A549 (cell line): Measurements from ENCODE around the gene MOV10L1. TPM values are rescaled to one million over a fixed set of nuclear protein-coding genes. Genes with fewer than 3 reads are reported as not detected.

ENCODE experiments used
- ATAC-seq, 2 experiments: fragments of 200-7000 bp in 1 of 2; fragments of >200 bp in 1 of 2; cut with Nextera tagmentation in 1 of 2; cut with Tn5 transposase in 1 of 2; 3 replicates each; pipeline versions ENCODE4 v1.8.0 to v1.9.1; 2018 to 2020; ENCODE audit warnings: mild to moderate bottlenecking in 1 of 2, moderate library complexity in 1 of 2
- CTCF ChIA-PET: fragments of 300-600 bp; sonication (Branson Sonifier 250); formaldehyde crosslinking; extraction: SDS; loops from one replicate; lab custom pipeline; 2021; ENCODE audit warnings: antibody characterized with exemption, inconsistent platforms; lab: Yijun Ruan, JAX
- POLR2A ChIA-PET: fragments of 350-600 bp; formaldehyde crosslinking; extraction: SDS; loops from one replicate; lab custom pipeline; 2021; ENCODE audit warnings: antibody characterized with exemption, inconsistent platforms; lab: Yijun Ruan, JAX
- DNase-seq, 2 experiments: peaks; one replicate each; pipeline versions ENCODE4 v3.0.0 to v3.0.0-alpha.2; 2011 to 2016; ENCODE audit warnings: low read depth in 1 of 2, low spot score in 1 of 2
- FAIRE-seq: peaks from 2 replicates; lab custom pipeline; 2011; peaks lifted over from hg19 to GRCh38; lab: Jason Lieb, UNC
- H3K27ac ChIP-seq, 2 experiments: fragments of >200 bp; sonication (Bioruptor Twin); formaldehyde crosslinking; 3 replicates each; pipeline ENCODE4 v1.5.1; 2016 to 2017
- H3K4me1 ChIP-seq: fragments of >200 bp; sonication (Bioruptor Twin); formaldehyde crosslinking; 3 replicates; pipeline ENCODE4 v1.6.1; 2016
- H3K4me2 ChIP-seq: fragments of >200 bp; sonication (Bioruptor Twin); formaldehyde crosslinking; 3 replicates; pipeline ENCODE4 v1.6.1; 2016
- H3K4me3 ChIP-seq: fragments of >200 bp; sonication (Bioruptor Twin); formaldehyde crosslinking; 3 replicates; pipeline ENCODE4 v1.5.1; 2016
- H3K9me3 ChIP-seq: fragments of >200 bp; sonication (Bioruptor Twin); formaldehyde crosslinking; 3 replicates; pipeline ENCODE4 v1.6.1; 2016
- CBX8 ChIP-seq: fragments of 200-600 bp; sonication (generic); IDR thresholded peaks from 2 replicates; pipeline ENCODE4 v1.6.1; 2016
- CHD4 ChIP-seq: fragments of 200-600 bp; sonication (generic); IDR thresholded peaks from 2 replicates; pipeline ENCODE4 v1.6.1; 2016; ENCODE audit warnings: antibody characterized with exemption, mild to moderate bottlenecking, borderline replicate concordance
- EHF ChIP-seq: fragments of 250-450 bp; sonication (Bioruptor Pico); IDR thresholded peaks from 2 replicates; pipeline ENCODE4 v1.5.0; 2020; ENCODE audit warnings: mild to moderate bottlenecking
- EP300 ChIP-seq, 2 experiments: fragments of >200 bp; sonication (Bioruptor Twin); formaldehyde crosslinking; IDR thresholded peaks; 2 replicates in 1 of 2; 3 replicates in 1 of 2; pipeline ENCODE4 v1.6.1; 2016 to 2017
- HDAC2 ChIP-seq: fragments of 200-600 bp; sonication (generic); IDR thresholded peaks from 2 replicates; pipeline ENCODE4 v1.6.1; 2016
- HOXA7 ChIP-seq: fragments of 250-450 bp; sonication (Bioruptor Pico); IDR thresholded peaks from 2 replicates; pipeline ENCODE4 v1.5.0; 2020; ENCODE audit warnings: mild to moderate bottlenecking, moderate library complexity
- HOXB5 ChIP-seq: fragments of 250-450 bp; sonication (Bioruptor Pico); IDR thresholded peaks from 2 replicates; pipeline ENCODE4 v1.5.0; 2020; ENCODE audit warnings: mild to moderate bottlenecking, moderate library complexity
- KDM1A ChIP-seq: fragments of 200-600 bp; sonication (generic); IDR thresholded peaks from 2 replicates; pipeline ENCODE4 v1.6.1; 2016; ENCODE audit warnings: low read depth, mild to moderate bottlenecking
- MAFK ChIP-seq: fragments of 450-650 bp; IDR thresholded peaks from 2 replicates; pipeline ENCODE4 v1.6.1; 2014; ENCODE audit not compliant: partially characterized antibody
- POLR2AphosphoS2 ChIP-seq: conservative IDR thresholded peaks from 2 replicates; pipeline ENCODE4 v1.6.1; 2012; ENCODE audit warnings: low read length, improper control_type of control experiment, inconsistent platforms
- TFCP2L1 ChIP-seq: fragments of 250-450 bp; sonication (Bioruptor Pico); IDR thresholded peaks from 2 replicates; pipeline ENCODE4 v1.5.0; 2021; ENCODE audit warnings: mild to moderate bottlenecking
- TP53 ChIP-seq: fragments of 250-450 bp; sonication (Bioruptor Pico); IDR thresholded peaks from 2 replicates; pipeline ENCODE4 v1.5.0; 2021; ENCODE audit warnings: mild to moderate bottlenecking, moderate library complexity
- ZFP36 ChIP-seq: fragments of 450-650 bp; IDR thresholded peaks from 2 replicates; pipeline ENCODE4 v1.6.1; 2014; ENCODE audit warnings: borderline replicate concordance; ENCODE audit not compliant: partially characterized antibody
- ZSCAN20 ChIP-seq: fragments of 250-450 bp; sonication (Bioruptor Pico); IDR thresholded peaks from 2 replicates; pipeline ENCODE4 v1.8.0; 2022; ENCODE audit warnings: mild to moderate bottlenecking, moderate library complexity
- WGBS: methylation state at CpG from one replicate; pipeline ENCODE4 v1.1.6; 2017; ENCODE audit errors: missing lambda C conversion rate; 5-methylcytosine and 5-hydroxymethylcytosine counted together
- polyA plus RNA-seq, 4 experiments: library from polyadenylated mRNA; depleted of rRNA in 3 of 4; stranded (reverse); fragments of >200 nt; fragmentation: RNase III in 1 of 4; extraction: RNeasy Plus Mini Kit Qiagen cat#74134 plus additional on column Dnase treatment in 1 of 4; gene quantifications; 2 replicates in 3 of 4; 3 replicates in 1 of 4; pipeline ENCODE4 v1.2.3, GENCODE V29; 2011 to 2017
- TF ChIP-seq, protein P1 (sequence below): IDR thresholded peaks from 2 replicates; pipeline ENCODE4 v1.6.1; 2012; ENCODE audit warnings: low read depth, borderline replicate concordance
- TF ChIP-seq, protein P2 (sequence below): fragments of >200 bp; sonication (Bioruptor Twin); formaldehyde crosslinking; IDR thresholded peaks from 3 replicates; pipeline ENCODE4 v1.6.1; 2016
- TF ChIP-seq, protein P3 (sequence below): fragments of 200-600 bp; sonication (generic); IDR thresholded peaks from 2 replicates; pipeline ENCODE4 v1.6.1; 2016; ENCODE audit warnings: antibody characterized with exemption, mild to moderate bottlenecking, moderate library complexity
- TF ChIP-seq, protein P4 (sequence below): IDR thresholded peaks from 2 replicates; pipeline ENCODE4 v1.6.1; 2012
- TF ChIP-seq, protein P5 (sequence below): fragments of 250-450 bp; sonication (Bioruptor Pico); IDR thresholded peaks from 2 replicates; pipeline ENCODE4 v1.5.0; 2020; ENCODE audit warnings: low read depth, mild to moderate bottlenecking, moderate library complexity

The MOV10L1 gene
- polyA plus RNA-seq, 2 of the 4 experiments (the other 2 are of a cell fraction) = 0.04 TPM

DNA sequence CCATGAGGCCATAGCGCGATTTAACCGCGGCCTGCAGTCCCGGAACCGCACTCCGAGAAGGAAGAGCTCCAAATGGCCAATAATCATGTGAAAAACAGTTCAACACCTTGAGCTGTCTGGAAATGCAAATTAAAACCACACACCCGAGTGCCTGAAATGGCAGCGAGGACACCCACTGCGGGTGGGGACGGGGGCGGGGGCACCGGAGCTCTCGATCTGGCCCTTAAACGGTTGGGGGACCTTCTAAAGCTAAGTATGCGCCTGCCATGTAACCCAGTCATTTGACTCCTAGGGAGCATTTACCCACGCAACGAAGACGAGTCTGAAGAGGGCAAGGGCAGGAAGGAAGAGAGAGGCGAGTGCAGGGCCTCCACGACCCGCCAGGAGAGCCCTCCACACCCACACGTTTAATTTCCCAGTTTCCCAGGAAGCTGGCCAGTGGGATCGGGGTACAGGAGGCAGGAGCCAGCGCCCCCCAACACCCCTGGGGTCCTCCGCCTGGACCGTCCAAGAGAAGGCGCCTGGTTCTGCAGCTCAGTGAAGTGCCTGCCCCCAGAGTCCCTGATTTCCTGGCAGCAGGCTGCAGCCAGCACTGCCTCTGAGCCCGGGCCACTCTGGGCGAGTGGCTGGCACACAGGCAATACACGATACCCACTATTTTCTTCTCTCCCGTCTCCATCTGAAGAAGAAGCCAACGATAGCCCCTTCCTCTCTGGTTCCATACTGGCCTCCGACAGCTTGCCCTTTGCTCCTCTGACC is 33.4 kb upstream of the MOV10L1 start:
- 90% methylated on average over 19 of the region's 34 CpGs for WGBS
- CTCF ChIA-PET = interaction anchor here (1.3 to 2.8 kb wide), 3 partner anchors 26 to 133 kb away, joined by 3 to 12 read pairs (median 5); no protein-coding TSS in a partner anchor

DNA sequence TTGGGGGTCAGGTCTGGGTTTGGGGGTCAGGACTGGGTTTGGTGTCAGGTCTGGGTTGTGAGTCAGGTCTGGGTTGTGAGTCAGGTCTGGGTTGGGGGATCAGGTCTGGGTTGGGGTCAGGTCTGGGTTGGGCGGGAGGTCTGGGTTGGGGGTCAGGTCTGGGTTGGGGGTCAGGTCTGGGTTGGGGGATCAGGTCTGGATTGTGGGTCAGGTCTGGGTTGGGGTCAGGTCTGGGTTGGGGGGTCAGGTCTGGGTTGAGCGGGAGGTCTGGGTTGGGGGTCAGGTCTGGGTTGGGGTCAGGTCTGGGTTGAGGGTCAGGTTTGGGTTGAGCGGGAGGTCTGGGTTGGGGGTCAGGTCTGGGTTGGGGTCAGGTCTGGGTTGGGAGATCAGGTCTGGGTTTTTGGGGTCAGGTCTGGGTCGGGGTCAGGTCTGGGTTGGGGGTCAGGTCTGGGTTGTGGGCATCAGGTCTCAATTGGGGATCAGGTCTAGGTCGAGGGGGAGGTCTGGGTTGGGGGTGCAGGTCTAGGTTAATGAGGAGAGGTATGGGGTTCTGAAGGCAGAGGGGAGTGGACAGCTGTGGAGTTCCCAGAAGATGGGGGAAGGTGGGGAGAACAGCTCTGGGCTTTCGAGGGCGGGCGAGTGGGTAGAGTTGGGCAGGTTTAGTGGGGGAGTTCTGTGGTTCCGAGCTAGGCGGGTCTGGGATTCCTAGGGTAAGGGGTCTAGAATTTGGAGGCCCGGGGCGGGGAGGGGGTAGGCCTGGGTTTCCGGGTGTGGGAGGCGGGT is 32.3 kb upstream of the MOV10L1 start:
- no peak for FAIRE-seq
- H3K9me3 ChIP-seq = no peaks in the 10 kb centered on the region
- TF ChIP-seq HDAC2 = no peak
- TF ChIP-seq, protein P1, sequence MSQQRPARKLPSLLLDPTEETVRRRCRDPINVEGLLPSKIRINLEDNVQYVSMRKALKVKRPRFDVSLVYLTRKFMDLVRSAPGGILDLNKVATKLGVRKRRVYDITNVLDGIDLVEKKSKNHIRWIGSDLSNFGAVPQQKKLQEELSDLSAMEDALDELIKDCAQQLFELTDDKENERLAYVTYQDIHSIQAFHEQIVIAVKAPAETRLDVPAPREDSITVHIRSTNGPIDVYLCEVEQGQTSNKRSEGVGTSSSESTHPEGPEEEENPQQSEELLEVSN = no peak

More for the DNA sequence above, 33.4 kb upstream of the MOV10L1 start:
- DNase-seq = no peak
- no peak for FAIRE-seq
- H3K4me3 ChIP-seq = no peak overlapping the region
- no peak; a peak in 1 of 6 replicates for ATAC-seq
- no peak overlapping the region for H3K27ac ChIP-seq
- peaks cover 9% of the 10 kb centered on the region; the same call in 2 of the 3 replicates for H3K4me1 ChIP-seq
- no peak for TF ChIP-seq HOXA7 (CRISPR knock-in tag)
- no peak for TF ChIP-seq CHD4
- TF ChIP-seq EP300 (IDR thresholded peaks at IDR 0.05) = no peak
- no peak for TF ChIP-seq EHF
- TF ChIP-seq CBX8 = no peak
- no peak for TF ChIP-seq MAFK
- no peak for TF ChIP-seq TFCP2L1
- no peaks in the 10 kb centered on the region for H3K9me3 ChIP-seq
- POLR2A ChIA-PET = interaction anchor here (0.6 kb wide), 1 partner anchor 16 kb away, joined by 3 read pairs; no protein-coding TSS in a partner anchor
- no peak overlapping the region for H3K4me2 ChIP-seq

DNA sequence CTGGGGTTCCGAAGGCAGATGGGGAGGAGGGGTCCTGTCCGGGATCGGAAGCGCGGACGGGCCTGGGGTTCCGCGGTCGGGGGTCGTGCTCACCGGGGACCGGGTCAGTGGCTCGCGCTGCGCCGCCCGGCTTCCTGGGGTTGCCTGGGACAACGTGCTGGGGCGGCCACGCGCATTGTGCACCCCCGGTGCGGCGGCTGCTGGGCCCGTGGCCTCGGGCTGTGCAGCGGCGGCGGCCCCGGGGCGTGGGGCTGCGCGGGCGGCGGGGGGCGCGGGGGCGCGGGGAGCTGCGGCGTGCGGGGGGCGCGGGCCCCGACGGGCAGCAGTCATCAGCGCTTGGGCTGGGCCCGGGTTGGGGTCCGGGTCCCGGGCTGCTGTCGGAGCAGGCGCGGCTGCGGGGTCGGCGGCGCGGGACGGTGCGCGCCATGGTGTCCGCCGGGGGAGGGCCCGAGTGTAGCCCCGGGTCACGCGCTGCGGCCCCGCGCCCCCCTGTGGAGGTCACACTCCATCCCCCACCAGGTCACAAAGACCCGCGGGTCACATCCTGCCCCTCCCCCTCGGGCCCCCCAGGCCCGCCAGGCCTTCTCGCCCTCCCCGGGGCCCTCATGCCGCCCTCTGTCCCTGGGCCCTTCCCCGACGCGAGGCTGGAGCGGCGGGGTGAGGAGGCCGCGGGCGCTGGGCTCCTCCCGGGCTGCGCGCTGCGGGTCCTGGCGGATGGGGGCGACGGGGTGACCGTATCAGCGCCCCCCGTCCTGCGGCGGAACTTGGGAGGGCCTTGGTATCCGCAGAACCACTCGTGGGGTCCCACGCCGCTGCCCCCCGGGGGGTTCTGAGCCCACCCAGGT is 31.5 kb upstream of the MOV10L1 start, which contains the start of gene TTLL8:
Gene TTLL8 (minus strand): TSS at position 238 of the 845 bp plus-strand sequence.
- peaks cover 9% of the 10 kb centered on the region; the same call in 2 of the 3 replicates for H3K4me1 ChIP-seq
- CTCF ChIA-PET = interaction anchor here (1.4 kb wide), 1 partner anchor 28 kb away, joined by 4 read pairs; no protein-coding TSS in a partner anchor
- TF ChIP-seq KDM1A (no peak), POLR2AphosphoS2 (no peak), ZSCAN20 (no peak), ZFP36 (no peak), HOXB5 (CRISPR knock-in tag) (no peak), TP53 (CRISPR knock-in tag) (no peak)
- TF ChIP-seq, protein P2, sequence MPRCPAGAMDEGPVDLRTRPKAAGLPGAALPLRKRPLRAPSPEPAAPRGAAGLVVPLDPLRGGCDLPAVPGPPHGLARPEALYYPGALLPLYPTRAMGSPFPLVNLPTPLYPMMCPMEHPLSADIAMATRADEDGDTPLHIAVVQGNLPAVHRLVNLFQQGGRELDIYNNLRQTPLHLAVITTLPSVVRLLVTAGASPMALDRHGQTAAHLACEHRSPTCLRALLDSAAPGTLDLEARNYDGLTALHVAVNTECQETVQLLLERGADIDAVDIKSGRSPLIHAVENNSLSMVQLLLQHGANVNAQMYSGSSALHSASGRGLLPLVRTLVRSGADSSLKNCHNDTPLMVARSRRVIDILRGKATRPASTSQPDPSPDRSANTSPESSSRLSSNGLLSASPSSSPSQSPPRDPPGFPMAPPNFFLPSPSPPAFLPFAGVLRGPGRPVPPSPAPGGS = no peak
- TF ChIP-seq, protein P3, sequence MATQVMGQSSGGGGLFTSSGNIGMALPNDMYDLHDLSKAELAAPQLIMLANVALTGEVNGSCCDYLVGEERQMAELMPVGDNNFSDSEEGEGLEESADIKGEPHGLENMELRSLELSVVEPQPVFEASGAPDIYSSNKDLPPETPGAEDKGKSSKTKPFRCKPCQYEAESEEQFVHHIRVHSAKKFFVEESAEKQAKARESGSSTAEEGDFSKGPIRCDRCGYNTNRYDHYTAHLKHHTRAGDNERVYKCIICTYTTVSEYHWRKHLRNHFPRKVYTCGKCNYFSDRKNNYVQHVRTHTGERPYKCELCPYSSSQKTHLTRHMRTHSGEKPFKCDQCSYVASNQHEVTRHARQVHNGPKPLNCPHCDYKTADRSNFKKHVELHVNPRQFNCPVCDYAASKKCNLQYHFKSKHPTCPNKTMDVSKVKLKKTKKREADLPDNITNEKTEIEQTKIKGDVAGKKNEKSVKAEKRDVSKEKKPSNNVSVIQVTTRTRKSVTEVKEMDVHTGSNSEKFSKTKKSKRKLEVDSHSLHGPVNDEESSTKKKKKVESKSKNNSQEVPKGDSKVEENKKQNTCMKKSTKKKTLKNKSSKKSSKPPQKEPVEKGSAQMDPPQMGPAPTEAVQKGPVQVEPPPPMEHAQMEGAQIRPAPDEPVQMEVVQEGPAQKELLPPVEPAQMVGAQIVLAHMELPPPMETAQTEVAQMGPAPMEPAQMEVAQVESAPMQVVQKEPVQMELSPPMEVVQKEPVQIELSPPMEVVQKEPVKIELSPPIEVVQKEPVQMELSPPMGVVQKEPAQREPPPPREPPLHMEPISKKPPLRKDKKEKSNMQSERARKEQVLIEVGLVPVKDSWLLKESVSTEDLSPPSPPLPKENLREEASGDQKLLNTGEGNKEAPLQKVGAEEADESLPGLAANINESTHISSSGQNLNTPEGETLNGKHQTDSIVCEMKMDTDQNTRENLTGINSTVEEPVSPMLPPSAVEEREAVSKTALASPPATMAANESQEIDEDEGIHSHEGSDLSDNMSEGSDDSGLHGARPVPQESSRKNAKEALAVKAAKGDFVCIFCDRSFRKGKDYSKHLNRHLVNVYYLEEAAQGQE = no peak
- TF ChIP-seq, protein P4, sequence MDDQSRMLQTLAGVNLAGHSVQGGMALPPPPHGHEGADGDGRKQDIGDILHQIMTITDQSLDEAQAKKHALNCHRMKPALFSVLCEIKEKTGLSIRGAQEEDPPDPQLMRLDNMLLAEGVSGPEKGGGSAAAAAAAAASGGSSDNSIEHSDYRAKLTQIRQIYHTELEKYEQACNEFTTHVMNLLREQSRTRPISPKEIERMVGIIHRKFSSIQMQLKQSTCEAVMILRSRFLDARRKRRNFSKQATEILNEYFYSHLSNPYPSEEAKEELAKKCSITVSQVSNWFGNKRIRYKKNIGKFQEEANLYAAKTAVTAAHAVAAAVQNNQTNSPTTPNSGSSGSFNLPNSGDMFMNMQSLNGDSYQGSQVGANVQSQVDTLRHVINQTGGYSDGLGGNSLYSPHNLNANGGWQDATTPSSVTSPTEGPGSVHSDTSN = no peak
- TF ChIP-seq, protein P5, sequence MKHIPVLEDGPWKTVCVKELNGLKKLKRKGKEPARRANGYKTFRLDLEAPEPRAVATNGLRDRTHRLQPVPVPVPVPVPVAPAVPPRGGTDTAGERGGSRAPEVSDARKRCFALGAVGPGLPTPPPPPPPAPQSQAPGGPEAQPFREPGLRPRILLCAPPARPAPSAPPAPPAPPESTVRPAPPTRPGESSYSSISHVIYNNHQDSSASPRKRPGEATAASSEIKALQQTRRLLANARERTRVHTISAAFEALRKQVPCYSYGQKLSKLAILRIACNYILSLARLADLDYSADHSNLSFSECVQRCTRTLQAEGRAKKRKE (CRISPR knock-in tag) = no peak
- TF ChIP-seq, all 56 proteins: peak for 0
- Histone ChIP-seq H3K27ac (peak within 1 kb of the TSS; percentile 56 to 82; a peak in 5 of 6 replicates), H3K4me2 (peak within 1 kb of the TSS; percentile 88), H3K9me3 (no peaks in the 10 kb centered on the region), H3K4me3 (peak within 1 kb of the TSS; percentile 44)
- POLR2A ChIA-PET = no interaction called here
- no peak for DNase-seq
- WGBS = 74% methylated on average over 17 of the region's 102 CpGs
- FAIRE-seq = no peak
- ATAC-seq = peak; percentile 32 to 66; a peak in 4 of 6 replicates

More for the DNA sequence above, 32.3 kb upstream of the MOV10L1 start:
- H3K4me3 ChIP-seq = no peak overlapping the region
- ATAC-seq = peak in 1 of 2 experiments; percentile 60; a peak in 2 of 6 replicates
- POLR2A ChIA-PET = no interaction called here
- peak overlapping the region; percentile 88 for H3K4me2 ChIP-seq
- WGBS = 69% methylated on average over 7 of the region's 14 CpGs
- DNase-seq = no peak
- peaks cover 9% of the 10 kb centered on the region; the same call in 2 of the 3 replicates for H3K4me1 ChIP-seq
- CTCF ChIA-PET = no interaction called here
- no peak overlapping the region for H3K27ac ChIP-seq
